Measurements from ENCODE around the gene MEF2C. TPM values are rescaled to one million over a fixed set of nuclear protein-coding genes. Genes with fewer than 3 reads are reported as not detected.

The MEF2C gene
- total RNA-seq, 2 donors from 2014 or later, result 36.1 to 57.5 TPM

- H3K9me3 ChIP-seq, result no peaks in the 10 kb centered on the region
- peak overlapping the region; percentile 93 to 94 for H3K27ac ChIP-seq
- DNase-seq (ENCODE audit: low spot score), result no peak
- TF ChIP-seq, protein P1, sequence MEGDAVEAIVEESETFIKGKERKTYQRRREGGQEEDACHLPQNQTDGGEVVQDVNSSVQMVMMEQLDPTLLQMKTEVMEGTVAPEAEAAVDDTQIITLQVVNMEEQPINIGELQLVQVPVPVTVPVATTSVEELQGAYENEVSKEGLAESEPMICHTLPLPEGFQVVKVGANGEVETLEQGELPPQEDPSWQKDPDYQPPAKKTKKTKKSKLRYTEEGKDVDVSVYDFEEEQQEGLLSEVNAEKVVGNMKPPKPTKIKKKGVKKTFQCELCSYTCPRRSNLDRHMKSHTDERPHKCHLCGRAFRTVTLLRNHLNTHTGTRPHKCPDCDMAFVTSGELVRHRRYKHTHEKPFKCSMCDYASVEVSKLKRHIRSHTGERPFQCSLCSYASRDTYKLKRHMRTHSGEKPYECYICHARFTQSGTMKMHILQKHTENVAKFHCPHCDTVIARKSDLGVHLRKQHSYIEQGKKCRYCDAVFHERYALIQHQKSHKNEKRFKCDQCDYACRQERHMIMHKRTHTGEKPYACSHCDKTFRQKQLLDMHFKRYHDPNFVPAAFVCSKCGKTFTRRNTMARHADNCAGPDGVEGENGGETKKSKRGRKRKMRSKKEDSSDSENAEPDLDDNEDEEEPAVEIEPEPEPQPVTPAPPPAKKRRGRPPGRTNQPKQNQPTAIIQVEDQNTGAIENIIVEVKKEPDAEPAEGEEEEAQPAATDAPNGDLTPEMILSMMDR (IDR thresholded peaks at IDR 0.05), result no peak
- peaks cover 0 to 20% of the 10 kb centered on the region in 2 donors for H3K4me1 ChIP-seq
- no peaks in the 10 kb centered on the region for H3K27me3 ChIP-seq
- H3K4me3 ChIP-seq, result peak overlapping the region in 1 of 2 donors; percentile 24
- H3K36me3 ChIP-seq, result no peaks in the 10 kb centered on the region
These were observed 3.3 kb upstream of the MEF2C start for GRCh38 chr5:88886252-88886651.

GRCh38 chr5:88885002-88885401 is 2.0 kb upstream of the MEF2C start:
- no peaks in the 10 kb centered on the region for H3K36me3 ChIP-seq
- H3K9me3 ChIP-seq, result no peaks in the 10 kb centered on the region
- peaks cover 0 to 20% of the 10 kb centered on the region in 2 donors for H3K4me1 ChIP-seq
- TF ChIP-seq, protein P1 (IDR thresholded peaks at IDR 0.05), result no peak
- H3K4me3 ChIP-seq, result peak overlapping the region in 1 of 2 donors; percentile 60
- H3K27me3 ChIP-seq, result no peaks in the 10 kb centered on the region
- DNase-seq (ENCODE audit: low spot score), result no peak
- peak overlapping the region; percentile 93 to 94 for H3K27ac ChIP-seq

GRCh38 chr5:88884608-88884877 is 1.6 kb upstream of the MEF2C start:
- no peaks in the 10 kb centered on the region for H3K27me3 ChIP-seq
- peaks cover 0 to 23% of the 10 kb centered on the region in 2 donors for H3K4me1 ChIP-seq
- no peaks in the 10 kb centered on the region for H3K36me3 ChIP-seq

GRCh38 chr5:88883836-88884607 is 1.0 kb upstream of the MEF2C start:
- DNase-seq (ENCODE audit: low spot score), result peak; percentile 77
- TF ChIP-seq, protein P1 (IDR thresholded peaks at IDR 0.05), result peak in 1 of 2 donors; percentile 40
- peaks cover 0 to 24% of the 10 kb centered on the region in 2 donors for H3K4me1 ChIP-seq
- H3K27me3 ChIP-seq, result no peaks in the 10 kb centered on the region
- no peaks in the 10 kb centered on the region for H3K36me3 ChIP-seq
- H3K9me3 ChIP-seq, result no peaks in the 10 kb centered on the region
- H3K4me3 ChIP-seq, result peak overlapping the region; percentile 60 to 62
- peak overlapping the region; percentile 93 to 94 for H3K27ac ChIP-seq

More at GRCh38 chr5:88884608-88884877, 1.6 kb upstream of the MEF2C start:
- no peak for DNase-seq (ENCODE audit: low spot score)
- TF ChIP-seq, protein P1 (IDR thresholded peaks at IDR 0.05), result no peak
- H3K9me3 ChIP-seq, result no peaks in the 10 kb centered on the region
- peak overlapping the region; percentile 93 to 94 for H3K27ac ChIP-seq
- peak overlapping the region; percentile 60 to 62 for H3K4me3 ChIP-seq

- peak overlapping the region; percentile 60 to 62 for H3K4me3 ChIP-seq
- no peaks in the 10 kb centered on the region for H3K36me3 ChIP-seq
- peak overlapping the region; percentile 93 to 94 for H3K27ac ChIP-seq
- no peak for DNase-seq (ENCODE audit: low spot score)
- H3K9me3 ChIP-seq, result no peaks in the 10 kb centered on the region
- H3K27me3 ChIP-seq, result no peaks in the 10 kb centered on the region
- TF ChIP-seq, protein P1 (IDR thresholded peaks at IDR 0.05), result no peak
- peaks cover 0 to 29% of the 10 kb centered on the region in 2 donors for H3K4me1 ChIP-seq
These were observed 527 bp downstream of the MEF2C start for GRCh38 chr5:88882276-88883038.

Data from right atrium auricular region (tissue), 2 donors.